ENCODE results near the gene NUP210.

NUP210 gene

GRCh38 chr3:13277860-13278531 is 142.1 kb downstream of the NUP210 start:
- ATAC-seq (ENCODE audit: insufficient read depth, low read depth) (no peak), DNase-seq (no peak)
- no peaks in the 10 kb centered on the region for H3K27me3 ChIP-seq (ENCODE audit: insufficient read depth, low read length, poor library complexity)
- TF ChIP-seq, protein P1, sequence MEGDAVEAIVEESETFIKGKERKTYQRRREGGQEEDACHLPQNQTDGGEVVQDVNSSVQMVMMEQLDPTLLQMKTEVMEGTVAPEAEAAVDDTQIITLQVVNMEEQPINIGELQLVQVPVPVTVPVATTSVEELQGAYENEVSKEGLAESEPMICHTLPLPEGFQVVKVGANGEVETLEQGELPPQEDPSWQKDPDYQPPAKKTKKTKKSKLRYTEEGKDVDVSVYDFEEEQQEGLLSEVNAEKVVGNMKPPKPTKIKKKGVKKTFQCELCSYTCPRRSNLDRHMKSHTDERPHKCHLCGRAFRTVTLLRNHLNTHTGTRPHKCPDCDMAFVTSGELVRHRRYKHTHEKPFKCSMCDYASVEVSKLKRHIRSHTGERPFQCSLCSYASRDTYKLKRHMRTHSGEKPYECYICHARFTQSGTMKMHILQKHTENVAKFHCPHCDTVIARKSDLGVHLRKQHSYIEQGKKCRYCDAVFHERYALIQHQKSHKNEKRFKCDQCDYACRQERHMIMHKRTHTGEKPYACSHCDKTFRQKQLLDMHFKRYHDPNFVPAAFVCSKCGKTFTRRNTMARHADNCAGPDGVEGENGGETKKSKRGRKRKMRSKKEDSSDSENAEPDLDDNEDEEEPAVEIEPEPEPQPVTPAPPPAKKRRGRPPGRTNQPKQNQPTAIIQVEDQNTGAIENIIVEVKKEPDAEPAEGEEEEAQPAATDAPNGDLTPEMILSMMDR (IDR thresholded peaks at IDR 0.05; ENCODE audit: borderline replicate concordance, extremely low read depth, low read length, poor library complexity, severe bottlenecking), result no peak
- TF ChIP-seq EZH2 (IDR thresholded peaks at IDR 0.05; ENCODE audit: borderline replicate concordance, low read depth, low read length, severe bottlenecking), result no peak
- no peaks in the 10 kb centered on the region for H3K36me3 ChIP-seq (ENCODE audit: insufficient read depth, low read length)
- H3K27ac ChIP-seq (ENCODE audit: low read length), result no peak overlapping the region
- H3K9me3 ChIP-seq (ENCODE audit: insufficient read depth, low read length, severe bottlenecking), result no peaks in the 10 kb centered on the region
- no peaks in the 10 kb centered on the region for H3K79me2 ChIP-seq (ENCODE audit: insufficient read depth, low read length)
- no peaks in the 10 kb centered on the region for H4K20me1 ChIP-seq (ENCODE audit: insufficient read depth, low read length)
- peaks cover 31% of the 10 kb centered on the region for H3K4me1 ChIP-seq (ENCODE audit: insufficient read depth, low read length)
- H3K4me2 ChIP-seq (ENCODE audit: insufficient read depth, low read length), result no peak overlapping the region
- H3K4me3 ChIP-seq (ENCODE audit: low read depth in 1 of 2, low read length in 2 of 2), result no peak overlapping the region
- no peak overlapping the region for H3K9ac ChIP-seq (ENCODE audit: low read depth, low read length)
- H2AFZ ChIP-seq (ENCODE audit: low read depth, low read length), result no peak overlapping the region

GRCh38 chr3:13277196-13277813 is 142.8 kb downstream of the NUP210 start:
- Histone ChIP-seq H3K36me3 (ENCODE audit: insufficient read depth, low read length) (no peaks in the 10 kb centered on the region), H3K9ac (ENCODE audit: low read depth, low read length) (no peak overlapping the region), H4K20me1 (ENCODE audit: insufficient read depth, low read length) (no peaks in the 10 kb centered on the region), H3K27ac (ENCODE audit: low read length) (no peak overlapping the region), H3K79me2 (ENCODE audit: insufficient read depth, low read length) (no peaks in the 10 kb centered on the region), H3K4me3 (ENCODE audit: low read depth in 1 of 2, low read length in 2 of 2) (no peak overlapping the region), H3K27me3 (ENCODE audit: insufficient read depth, low read length, poor library complexity) (no peaks in the 10 kb centered on the region), H3K9me3 (ENCODE audit: insufficient read depth, low read length, severe bottlenecking) (no peaks in the 10 kb centered on the region), H3K4me2 (ENCODE audit: insufficient read depth, low read length) (no peak overlapping the region), H2AFZ (ENCODE audit: low read depth, low read length) (no peak overlapping the region), H3K4me1 (ENCODE audit: insufficient read depth, low read length) (peaks cover 30% of the 10 kb centered on the region)
- no peak for ATAC-seq (ENCODE audit: insufficient read depth, low read depth)
- TF ChIP-seq, protein P1 (IDR thresholded peaks at IDR 0.05; ENCODE audit: borderline replicate concordance, extremely low read depth, low read length, poor library complexity, severe bottlenecking), result no peak
- TF ChIP-seq EZH2 (IDR thresholded peaks at IDR 0.05; ENCODE audit: borderline replicate concordance, low read depth, low read length, severe bottlenecking), result no peak
- DNase-seq, result no peak

GRCh38 chr3:13276438-13277195 is 143.5 kb downstream of the NUP210 start:
- Histone ChIP-seq H4K20me1 (ENCODE audit: insufficient read depth, low read length) (no peaks in the 10 kb centered on the region), H3K79me2 (ENCODE audit: insufficient read depth, low read length) (no peaks in the 10 kb centered on the region), H3K36me3 (ENCODE audit: insufficient read depth, low read length) (no peaks in the 10 kb centered on the region), H3K4me1 (ENCODE audit: insufficient read depth, low read length) (peaks cover 23% of the 10 kb centered on the region), H3K9ac (ENCODE audit: low read depth, low read length) (no peak overlapping the region), H2AFZ (ENCODE audit: low read depth, low read length) (no peak overlapping the region), H3K9me3 (ENCODE audit: insufficient read depth, low read length, severe bottlenecking) (no peaks in the 10 kb centered on the region), H3K27ac (ENCODE audit: low read length) (no peak overlapping the region), H3K4me2 (ENCODE audit: insufficient read depth, low read length) (no peak overlapping the region), H3K27me3 (ENCODE audit: insufficient read depth, low read length, poor library complexity) (no peaks in the 10 kb centered on the region), H3K4me3 (ENCODE audit: low read depth in 1 of 2, low read length in 2 of 2) (no peak overlapping the region)
- DNase-seq (no peak), ATAC-seq (ENCODE audit: insufficient read depth, low read depth) (no peak)
- no peak for TF ChIP-seq EZH2 (IDR thresholded peaks at IDR 0.05; ENCODE audit: borderline replicate concordance, low read depth, low read length, severe bottlenecking)
- TF ChIP-seq, protein P1 (IDR thresholded peaks at IDR 0.05; ENCODE audit: borderline replicate concordance, extremely low read depth, low read length, poor library complexity, severe bottlenecking), result no peak
